WTC11 (cell line): ENCODE data around the gene PON3.

ENCODE experiments used
- ATF1 ChIP-seq: sonication (generic); formaldehyde crosslinking; IDR thresholded peaks from 2 replicates; pipeline ENCODE4 v1.8.1; 2023; ENCODE audit warnings: mild to moderate bottlenecking, moderate library complexity, missing genetic modification reagents
- CTCF ChIP-seq: fragments of 200-600 bp; IDR thresholded peaks from 2 replicates; pipeline ENCODE4 v1.8.0; 2022; ENCODE audit warnings: antibody characterized with exemption
- E2F5 ChIP-seq: sonication (generic); formaldehyde crosslinking; IDR thresholded peaks from 2 replicates; pipeline ENCODE4 v1.8.1; 2022; ENCODE audit warnings: mild to moderate bottlenecking, moderate library complexity, missing genetic modification reagents
- ELF4 ChIP-seq: sonication (generic); formaldehyde crosslinking; IDR thresholded peaks from 2 replicates; pipeline ENCODE4 v1.8.1; 2022; ENCODE audit warnings: low read depth, mild to moderate bottlenecking, moderate library complexity, missing genetic modification reagents
- ETV6 ChIP-seq: sonication (generic); formaldehyde crosslinking; IDR thresholded peaks from 2 replicates; pipeline ENCODE4 v1.8.1; 2022; ENCODE audit warnings: mild to moderate bottlenecking, missing genetic modification reagents
- MAX ChIP-seq: sonication (generic); formaldehyde crosslinking; IDR thresholded peaks from 2 replicates; pipeline ENCODE4 v1.8.0; 2022; ENCODE audit warnings: mild to moderate bottlenecking, missing genetic modification reagents
- OVOL2 ChIP-seq: fragments of 250-450 bp; sonication (Bioruptor Pico); IDR thresholded peaks from 2 replicates; pipeline ENCODE4 v1.9.0; 2021; ENCODE audit warnings: mild to moderate bottlenecking, borderline replicate concordance
- RELA ChIP-seq: sonication (generic); formaldehyde crosslinking; IDR thresholded peaks from 2 replicates; pipeline ENCODE4 v1.8.1; 2022; ENCODE audit warnings: missing genetic modification reagents, mild to moderate bottlenecking, borderline replicate concordance
- SP1 ChIP-seq: sonication (generic); formaldehyde crosslinking; conservative IDR thresholded peaks from 2 replicates; pipeline ENCODE4 v1.8.1; 2022; ENCODE audit warnings: missing genetic modification reagents
- TCF7 ChIP-seq: sonication (generic); formaldehyde crosslinking; IDR thresholded peaks from 2 replicates; pipeline ENCODE4 v1.8.0; 2022; ENCODE audit warnings: mild to moderate bottlenecking, low read depth, missing genetic modification reagents, moderate library complexity
- ZNF121 ChIP-seq: sonication (generic); formaldehyde crosslinking; IDR thresholded peaks from 2 replicates; pipeline ENCODE4 v1.8.0; 2023; ENCODE audit warnings: missing genetic modification reagents

GRCh38 chr7:95421847-95422444 is 25.8 kb upstream of the PON3 start:
- TF ChIP-seq E2F5 (CRISPR knock-in tag), result no peak
- no peak for TF ChIP-seq CTCF
- no peak for TF ChIP-seq SP1 (CRISPR knock-in tag)
- no peak for TF ChIP-seq OVOL2 (CRISPR knock-in tag)
- TF ChIP-seq ZNF121 (CRISPR knock-in tag), result no peak
- TF ChIP-seq RELA (CRISPR knock-in tag), result no peak
- no peak for TF ChIP-seq ELF4 (CRISPR knock-in tag)
- no peak for TF ChIP-seq MAX (CRISPR knock-in tag)
- TF ChIP-seq TCF7 (CRISPR knock-in tag), result no peak
- no peak for TF ChIP-seq ATF1
- TF ChIP-seq ETV6 (CRISPR knock-in tag), result no peak
